ENCODE data around the gene HOXC12.

The HOXC12 gene

GRCh38 chr12:53994264-53995001, 39.7 kb downstream of the HOXC12 start (continued):
- TF ChIP-seq, protein P1, sequence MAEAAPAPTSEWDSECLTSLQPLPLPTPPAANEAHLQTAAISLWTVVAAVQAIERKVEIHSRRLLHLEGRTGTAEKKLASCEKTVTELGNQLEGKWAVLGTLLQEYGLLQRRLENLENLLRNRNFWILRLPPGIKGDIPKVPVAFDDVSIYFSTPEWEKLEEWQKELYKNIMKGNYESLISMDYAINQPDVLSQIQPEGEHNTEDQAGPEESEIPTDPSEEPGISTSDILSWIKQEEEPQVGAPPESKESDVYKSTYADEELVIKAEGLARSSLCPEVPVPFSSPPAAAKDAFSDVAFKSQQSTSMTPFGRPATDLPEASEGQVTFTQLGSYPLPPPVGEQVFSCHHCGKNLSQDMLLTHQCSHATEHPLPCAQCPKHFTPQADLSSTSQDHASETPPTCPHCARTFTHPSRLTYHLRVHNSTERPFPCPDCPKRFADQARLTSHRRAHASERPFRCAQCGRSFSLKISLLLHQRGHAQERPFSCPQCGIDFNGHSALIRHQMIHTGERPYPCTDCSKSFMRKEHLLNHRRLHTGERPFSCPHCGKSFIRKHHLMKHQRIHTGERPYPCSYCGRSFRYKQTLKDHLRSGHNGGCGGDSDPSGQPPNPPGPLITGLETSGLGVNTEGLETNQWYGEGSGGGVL (tag by site-specific recombination; IDR thresholded peaks at IDR 0.05): peak; percentile 82
- TF ChIP-seq RBAK (tag by site-specific recombination; IDR thresholded peaks at IDR 0.05) (no peak), YY2 (tag by site-specific recombination; IDR thresholded peaks at IDR 0.05) (no peak), ZNF76 (tag by site-specific recombination; IDR thresholded peaks at IDR 0.05; ENCODE audit: borderline replicate concordance, low read depth) (no peak), REPIN1 (tag by site-specific recombination; IDR thresholded peaks at IDR 0.05; ENCODE audit: low read depth) (no peak), ZNF670 (tag by site-specific recombination; IDR thresholded peaks at IDR 0.05; ENCODE audit: low read depth) (no peak), YY1 (tag by site-specific recombination; IDR thresholded peaks at IDR 0.05) (no peak), GLIS1 (tag by site-specific recombination; IDR thresholded peaks at IDR 0.05) (0 out of 2 replicates have a peak, but pooled peaks have one; percentile 19), GLIS2 (tag by site-specific recombination; IDR thresholded peaks at IDR 0.05) (0 out of 2 replicates have a peak, but pooled peaks have one; percentile 28), ZBTB1 (tag by site-specific recombination; IDR thresholded peaks at IDR 0.05) (no peak), ZNF174 (tag by site-specific recombination; IDR thresholded peaks at IDR 0.05) (no peak), ZNF274 (IDR thresholded peaks at IDR 0.05; ENCODE audit: low read length) (no peak), ZNF274 (tag by site-specific recombination; IDR thresholded peaks at IDR 0.05; ENCODE audit: borderline replicate concordance) (no peak), ZSCAN30 (tag by site-specific recombination; IDR thresholded peaks at IDR 0.05) (0 out of 2 replicates have a peak, but pooled peaks have one; percentile 19), ZNF2 (tag by site-specific recombination; IDR thresholded peaks at IDR 0.05) (no peak), WT1 (tag by site-specific recombination; IDR thresholded peaks at IDR 0.05) (peak; percentile 85), AEBP2 (tag by site-specific recombination; IDR thresholded peaks at IDR 0.05; ENCODE audit: borderline replicate concordance) (no peak), ZXDB (tag by site-specific recombination; IDR thresholded peaks at IDR 0.05) (no peak), ZNF37A (tag by site-specific recombination; IDR thresholded peaks at IDR 0.05) (no peak), ZNF280C (tag by site-specific recombination; IDR thresholded peaks at IDR 0.05) (no peak), PATZ1 (tag by site-specific recombination; IDR thresholded peaks at IDR 0.05) (peak; percentile 66), HOXA7 (CRISPR knock-in tag; IDR thresholded peaks at IDR 0.05; ENCODE audit: borderline replicate concordance) (no peak), SP2 (tag by site-specific recombination; IDR thresholded peaks at IDR 0.05) (peak; percentile 57), KLF8 (tag by site-specific recombination; IDR thresholded peaks at IDR 0.05) (peak; percentile 60; the same call in 1 of the 2 replicates), SP3 (tag by site-specific recombination; IDR thresholded peaks at IDR 0.05) (peak; percentile 30; the same call in 1 of the 2 replicates)
- TF ChIP-seq, protein P2, sequence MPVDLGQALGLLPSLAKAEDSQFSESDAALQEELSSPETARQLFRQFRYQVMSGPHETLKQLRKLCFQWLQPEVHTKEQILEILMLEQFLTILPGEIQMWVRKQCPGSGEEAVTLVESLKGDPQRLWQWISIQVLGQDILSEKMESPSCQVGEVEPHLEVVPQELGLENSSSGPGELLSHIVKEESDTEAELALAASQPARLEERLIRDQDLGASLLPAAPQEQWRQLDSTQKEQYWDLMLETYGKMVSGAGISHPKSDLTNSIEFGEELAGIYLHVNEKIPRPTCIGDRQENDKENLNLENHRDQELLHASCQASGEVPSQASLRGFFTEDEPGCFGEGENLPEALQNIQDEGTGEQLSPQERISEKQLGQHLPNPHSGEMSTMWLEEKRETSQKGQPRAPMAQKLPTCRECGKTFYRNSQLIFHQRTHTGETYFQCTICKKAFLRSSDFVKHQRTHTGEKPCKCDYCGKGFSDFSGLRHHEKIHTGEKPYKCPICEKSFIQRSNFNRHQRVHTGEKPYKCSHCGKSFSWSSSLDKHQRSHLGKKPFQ (tag by site-specific recombination; IDR thresholded peaks at IDR 0.05): no peak
- TF ChIP-seq, protein P3, sequence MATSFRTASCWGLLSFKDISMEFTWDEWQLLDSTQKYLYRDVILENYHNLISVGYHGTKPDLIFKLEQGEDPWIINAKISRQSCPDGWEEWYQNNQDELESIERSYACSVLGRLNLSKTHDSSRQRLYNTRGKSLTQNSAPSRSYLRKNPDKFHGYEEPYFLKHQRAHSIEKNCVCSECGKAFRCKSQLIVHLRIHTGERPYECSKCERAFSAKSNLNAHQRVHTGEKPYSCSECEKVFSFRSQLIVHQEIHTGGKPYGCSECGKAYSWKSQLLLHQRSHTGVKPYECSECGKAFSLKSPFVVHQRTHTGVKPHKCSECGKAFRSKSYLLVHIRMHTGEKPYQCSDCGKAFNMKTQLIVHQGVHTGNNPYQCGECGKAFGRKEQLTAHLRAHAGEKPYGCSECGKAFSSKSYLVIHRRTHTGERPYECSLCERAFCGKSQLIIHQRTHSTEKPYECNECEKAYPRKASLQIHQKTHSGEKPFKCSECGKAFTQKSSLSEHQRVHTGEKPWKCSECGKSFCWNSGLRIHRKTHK (tag by site-specific recombination; IDR thresholded peaks at IDR 0.05): no peak
- TF ChIP-seq, protein P4, sequence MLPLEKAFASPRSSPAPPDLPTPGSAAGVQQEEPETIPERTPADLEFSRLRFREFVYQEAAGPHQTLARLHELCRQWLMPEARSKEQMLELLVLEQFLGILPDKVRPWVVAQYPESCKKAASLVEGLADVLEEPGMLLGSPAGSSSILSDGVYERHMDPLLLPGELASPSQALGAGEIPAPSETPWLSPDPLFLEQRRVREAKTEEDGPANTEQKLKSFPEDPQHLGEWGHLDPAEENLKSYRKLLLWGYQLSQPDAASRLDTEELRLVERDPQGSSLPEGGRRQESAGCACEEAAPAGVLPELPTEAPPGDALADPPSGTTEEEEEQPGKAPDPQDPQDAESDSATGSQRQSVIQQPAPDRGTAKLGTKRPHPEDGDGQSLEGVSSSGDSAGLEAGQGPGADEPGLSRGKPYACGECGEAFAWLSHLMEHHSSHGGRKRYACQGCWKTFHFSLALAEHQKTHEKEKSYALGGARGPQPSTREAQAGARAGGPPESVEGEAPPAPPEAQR (tag by site-specific recombination; IDR thresholded peaks at IDR 0.05): no peak

Data from HEK293 (cell line).